Fibroblast of the conjunctiva (primary cell): ENCODE data around the gene TBC1D16.

ENCODE experiments used
- DNase-seq: peaks from one replicate; pipeline ENCODE4 v3.0.0-alpha.2; 2010; ENCODE audit warnings: low read depth

TBC1D16 gene

GRCh38 chr17:79950751-79951150 lies 84.9 kb downstream of the TBC1D16 start:
- no peak for DNase-seq

GRCh38 chr17:79950306-79950705 lies 85.4 kb downstream of the TBC1D16 start:
- DNase-seq = no peak

GRCh38 chr17:79949656-79950209 lies 85.9 kb downstream of the TBC1D16 start:
- no peak for DNase-seq

- no peak for DNase-seq
Measured at GRCh38 chr17:79948945-79949655, 86.6 kb downstream of the TBC1D16 start.

GRCh38 chr17:79948406-79948944 lies 87.2 kb downstream of the TBC1D16 start:
- DNase-seq = no peak

GRCh38 chr17:79947351-79948031 lies 88.2 kb downstream of the TBC1D16 start:
- DNase-seq = no peak

- DNase-seq = no peak
Measured at GRCh38 chr17:79946352-79947231, 89.1 kb downstream of the TBC1D16 start.

- no peak for DNase-seq
Measured at GRCh38 chr17:79945591-79946255, 89.9 kb downstream of the TBC1D16 start.

GRCh38 chr17:79944821-79945391 lies 90.8 kb downstream of the TBC1D16 start:
- no peak for DNase-seq

GRCh38 chr17:79944251-79944812 lies 91.3 kb downstream of the TBC1D16 start:
- DNase-seq = no peak

GRCh38 chr17:79943347-79944241 lies 92.1 kb downstream of the TBC1D16 start:
- no peak for DNase-seq

- DNase-seq = no peak
Measured at GRCh38 chr17:79942591-79943346, 92.9 kb downstream of the TBC1D16 start.

- no peak for DNase-seq
Measured at GRCh38 chr17:79942011-79942405, 93.7 kb downstream of the TBC1D16 start.

- DNase-seq = no peak
Measured at GRCh38 chr17:79941088-79942010, 94.3 kb downstream of the TBC1D16 start.

- DNase-seq = no peak
Measured at GRCh38 chr17:79940459-79941087, 95.1 kb downstream of the TBC1D16 start.

GRCh38 chr17:79939755-79940458 lies 95.8 kb downstream of the TBC1D16 start:
- DNase-seq = no peak

GRCh38 chr17:79939094-79939435 lies 96.6 kb downstream of the TBC1D16 start:
- no peak for DNase-seq
